ENCODE measurements around the gene SLC35D1. TPM values are rescaled to one million over a fixed set of nuclear protein-coding genes. Genes with fewer than 3 reads are reported as not detected.

The SLC35D1 gene
- total RNA-seq = 11.8 TPM
- polyA plus RNA-seq (ENCODE audit: insufficient read depth, low read depth, low replicate concordance) = 5.7 TPM
- long read RNA-seq, donor 1, full-length matches to known transcripts = 1 of 1 reads
- long read RNA-seq, donor 1, partial matches to known transcripts = 0 of 1 reads
- long read RNA-seq, donor 1, other reads (novel, unspliced or antisense) = 0 of 1 reads
- long read RNA-seq, donor 2, full-length matches to known transcripts = 1 of 1 reads
- long read RNA-seq, donor 2, partial matches to known transcripts = 0 of 1 reads
- long read RNA-seq, donor 2, other reads (novel, unspliced or antisense) = 0 of 1 reads
- long read RNA-seq, donor 3, full-length matches to known transcripts = 1 of 1 reads
- long read RNA-seq, donor 3, partial matches to known transcripts = 0 of 1 reads
- long read RNA-seq, donor 3, other reads (novel, unspliced or antisense) = 0 of 1 reads
- long read RNA-seq, donor 4, full-length matches to known transcripts = 3 of 3 reads
- long read RNA-seq, donor 4, partial matches to known transcripts = 0 of 3 reads
- long read RNA-seq, donor 4, other reads (novel, unspliced or antisense) = 0 of 3 reads
- long read RNA-seq, donor 5 = 0 reads
- long read RNA-seq, donor 6 = 0 reads
- long read RNA-seq, donor 7, full-length matches to known transcripts = 1 of 4 reads
- long read RNA-seq, donor 7, partial matches to known transcripts = 1 of 4 reads
- long read RNA-seq, donor 7, other reads (novel, unspliced or antisense) = 2 of 4 reads
- long read RNA-seq, donor 8 = 0 reads
- long read RNA-seq, donor 9 = 0 reads
- long read RNA-seq, donor 10, full-length matches to known transcripts = 2 of 2 reads
- long read RNA-seq, donor 10, partial matches to known transcripts = 0 of 2 reads
- long read RNA-seq, donor 10, other reads (novel, unspliced or antisense) = 0 of 2 reads

- Histone ChIP-seq H3K27ac (ENCODE audit: low read depth in 2 of 2, low read length in 2 of 2) (peak within 1 kb of the TSS; percentile 93 to 94), H3K9me3 (ENCODE audit: control insufficient read depth in 2 of 3, insufficient read depth in 1 of 3, low read length in 3 of 3) (no peaks in the 10 kb centered on the region), H3K4me3 (ENCODE audit: low read length in 3 of 3) (peak within 1 kb of the TSS; percentile 83 to 96 (median 95)), H3K36me3 (ENCODE audit: control insufficient read depth in 2 of 3, insufficient read depth in 3 of 3, low read length in 3 of 3) (peaks cover 0 to 2% (median 0%) of the 10 kb centered on the region in 3 donors), H3K27me3 (ENCODE audit: control insufficient read depth, insufficient read depth, low read length) (no peaks in the 10 kb centered on the region), H3K4me1 (ENCODE audit: control insufficient read depth in 2 of 3, insufficient read depth in 2 of 3, low read depth in 1 of 3, low read length in 3 of 3) (peaks cover 0 to 5% (median 0%) of the 10 kb centered on the region in 3 donors), H3K9ac (ENCODE audit: low read length in 3 of 3) (peak within 1 kb of the TSS; percentile 81 to 93 (median 93))
- intact Hi-C loops (cut with DNase I) = no loop called here
- no peak for FAIRE-seq
- DNase-seq = peak; percentile 90 to 96 (median 95)
- TF ChIP-seq CTCF (IDR thresholded peaks at IDR 0.05; ENCODE audit: borderline replicate concordance, extremely low read depth, insufficient read depth) = no peak
Observed at GRCh38 chr1:67053785-67054772, at the start of gene SLC35D1. Gene SLC35D1, minus strand, starts transcription at chr1:67054148. Its CDS starts 135 bp downstream, at chr1:67054013.

DNA sequence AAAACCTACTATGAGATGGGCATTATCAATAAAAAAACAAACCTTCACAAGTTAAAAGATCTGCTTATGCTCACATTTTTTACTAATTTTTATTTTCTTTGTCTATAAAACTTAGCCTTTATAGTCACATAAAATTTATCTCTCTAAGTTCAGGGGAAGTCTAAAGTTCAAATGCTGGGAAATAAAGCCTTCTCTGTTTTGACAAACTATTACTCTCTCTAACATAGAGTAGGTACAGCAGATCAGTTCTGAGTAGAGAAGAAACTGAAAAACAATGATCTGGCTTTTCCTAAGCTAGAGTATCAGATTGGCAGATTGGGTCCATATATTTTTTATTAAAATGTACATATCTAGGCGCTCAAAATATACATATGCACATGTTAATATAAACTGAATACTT, 49.6 kb upstream of the SLC35D1 start:
- H3K9me3 ChIP-seq (ENCODE audit: control insufficient read depth in 2 of 3, insufficient read depth in 1 of 3, low read length in 3 of 3) = no peaks in the 10 kb centered on the region
- DNase-seq (no peak), FAIRE-seq (no peak)
- no peak overlapping the region for H3K4me3 ChIP-seq (ENCODE audit: low read length in 3 of 3)
- no peaks in the 10 kb centered on the region for H3K36me3 ChIP-seq (ENCODE audit: control insufficient read depth in 2 of 3, insufficient read depth in 3 of 3, low read length in 3 of 3)
- intact Hi-C loops (cut with DNase I) = no loop called here
- no peak overlapping the region for H3K27ac ChIP-seq (ENCODE audit: low read depth in 2 of 2, low read length in 2 of 2)
- H3K4me1 ChIP-seq (ENCODE audit: control insufficient read depth in 2 of 3, insufficient read depth in 2 of 3, low read depth in 1 of 3, low read length in 3 of 3) = no peaks in the 10 kb centered on the region
- H3K9ac ChIP-seq (ENCODE audit: low read length in 3 of 3) = no peak overlapping the region
- no peak for TF ChIP-seq CTCF (IDR thresholded peaks at IDR 0.05; ENCODE audit: borderline replicate concordance, extremely low read depth, insufficient read depth)
- no peaks in the 10 kb centered on the region for H3K27me3 ChIP-seq (ENCODE audit: control insufficient read depth, insufficient read depth, low read length)

- intact Hi-C loops (cut with DNase I) = no loop called here
- Histone ChIP-seq H3K4me3 (ENCODE audit: low read length in 3 of 3) (no peak overlapping the region), H3K9me3 (ENCODE audit: control insufficient read depth in 2 of 3, insufficient read depth in 1 of 3, low read length in 3 of 3) (no peaks in the 10 kb centered on the region), H3K36me3 (ENCODE audit: control insufficient read depth in 2 of 3, insufficient read depth in 3 of 3, low read length in 3 of 3) (no peaks in the 10 kb centered on the region), H3K4me1 (ENCODE audit: control insufficient read depth in 2 of 3, insufficient read depth in 2 of 3, low read depth in 1 of 3, low read length in 3 of 3) (no peaks in the 10 kb centered on the region), H3K27ac (ENCODE audit: low read depth in 2 of 2, low read length in 2 of 2) (no peak overlapping the region), H3K9ac (ENCODE audit: low read length in 3 of 3) (no peak overlapping the region), H3K27me3 (ENCODE audit: control insufficient read depth, insufficient read depth, low read length) (no peaks in the 10 kb centered on the region)
- no peak for DNase-seq
- no peak for FAIRE-seq
- no peak for TF ChIP-seq CTCF (IDR thresholded peaks at IDR 0.05; ENCODE audit: borderline replicate concordance, extremely low read depth, insufficient read depth)
Observed at GRCh38 chr1:67100833-67101232, 46.9 kb upstream of the SLC35D1 start.

Measured in kidney (tissue), 22 donors.